ENCODE measurements around the gene TBC1D3D. TPM values are rescaled to one million over a fixed set of nuclear protein-coding genes. Genes with fewer than 3 reads are reported as not detected.
"Not testable (repeated sequence)": the region's sequence is repeated elsewhere in the genome, so short reads cannot be mapped to it uniquely, and the experiment has no call there.

TBC1D3D gene
- total RNA-seq (2022) (1.1 and 1.2 TPM in 2 replicates), Bru-seq, nascent RNA (not detected), BruChase-seq, experiment 1, labeled RNA remaining after a 6-hour chase (percentile 3 among the genes with signal in this experiment), BruChase-seq, experiment 2, labeled RNA remaining after a 2-hour chase (not detected)
- long read RNA-seq, result 0 reads

DNA sequence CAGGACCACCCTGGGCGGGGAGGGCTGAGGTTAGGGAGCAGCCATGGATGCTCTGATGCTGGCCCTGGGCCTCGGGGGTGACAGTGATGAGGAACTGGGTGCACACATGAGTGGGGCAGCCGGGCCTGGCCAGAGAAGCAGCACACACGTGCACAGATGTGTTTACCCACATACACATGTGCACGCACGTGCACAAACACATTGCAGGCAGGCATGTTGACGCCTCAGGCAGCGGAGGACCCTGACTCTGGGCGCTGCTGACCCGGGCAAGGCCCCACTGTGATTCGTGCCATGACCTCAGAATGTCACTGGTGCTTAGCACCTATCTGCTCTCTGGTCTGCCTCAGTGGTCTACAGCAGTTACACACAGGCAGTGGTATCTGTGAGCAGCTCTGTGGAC is at the start of gene TBC1D3D:
Gene TBC1D3D, plus strand, starts transcription at position 301 of the 400 bp plus-strand sequence. CDS start 1,585 bp downstream, outside the sequence.
- H3K9me3 Mint-ChIP-seq (ENCODE audit: unreplicated experiment); POLR2A ChIA-PET; BruUV-seq (replicated peaks); H3K27me3 Mint-ChIP-seq (ENCODE audit: insufficient read depth, unreplicated experiment); H3K4me1 Mint-ChIP-seq (ENCODE audit: insufficient read depth, unreplicated experiment); H3K4me3 Mint-ChIP-seq (ENCODE audit: unreplicated experiment); H3K36me3 Mint-ChIP-seq (ENCODE audit: insufficient read depth, unreplicated experiment); CTCF ChIA-PET; H3K27ac Mint-ChIP-seq (ENCODE audit: low read depth, unreplicated experiment); DNase-seq (ENCODE audit: unreplicated experiment); intact Hi-C loops (cut with micrococcal nuclease): not testable (repeated sequence)

DNA sequence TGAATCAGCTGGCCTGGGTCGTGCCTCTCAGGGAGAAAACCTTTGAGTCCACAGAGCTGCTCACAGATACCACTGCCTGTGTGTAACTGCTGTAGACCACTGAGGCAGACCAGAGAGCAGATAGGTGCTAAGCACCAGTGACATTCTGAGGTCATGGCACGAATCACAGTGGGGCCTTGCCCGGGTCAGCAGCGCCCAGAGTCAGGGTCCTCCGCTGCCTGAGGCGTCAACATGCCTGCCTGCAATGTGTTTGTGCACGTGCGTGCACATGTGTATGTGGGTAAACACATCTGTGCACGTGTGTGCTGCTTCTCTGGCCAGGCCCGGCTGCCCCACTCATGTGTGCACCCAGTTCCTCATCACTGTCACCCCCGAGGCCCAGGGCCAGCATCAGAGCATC is 14.8 kb upstream of the TBC1D3D start, which contains the start of gene TBC1D3L:
Gene TBC1D3L, minus strand, starts transcription at position 101 of the 400 bp plus-strand sequence. CDS start 1,540 bp downstream, outside the sequence.
- H3K4me3 Mint-ChIP-seq (ENCODE audit: unreplicated experiment); intact Hi-C loops (cut with micrococcal nuclease); CTCF ChIA-PET; H3K9me3 Mint-ChIP-seq (ENCODE audit: unreplicated experiment); BruUV-seq (replicated peaks); POLR2A ChIA-PET; H3K4me1 Mint-ChIP-seq (ENCODE audit: insufficient read depth, unreplicated experiment); H3K27me3 Mint-ChIP-seq (ENCODE audit: insufficient read depth, unreplicated experiment); H3K36me3 Mint-ChIP-seq (ENCODE audit: insufficient read depth, unreplicated experiment); DNase-seq (ENCODE audit: unreplicated experiment); H3K27ac Mint-ChIP-seq (ENCODE audit: low read depth, unreplicated experiment): not testable (repeated sequence)

Other genes starting within 250 kb of the TBC1D3D start
- not detected in 2 replicates for gene TBC1D3K, start 79.6 kb upstream of the TBC1D3D start, total RNA-seq (2022)
- gene TBC1D3L, start 14.9 kb upstream of the TBC1D3D start, total RNA-seq (2022), result 11.3 and 13.9 TPM in 2 replicates
- 3.4 TPM in 1 of 2 replicates, not detected in the other for gene TBC1D3C, start 64.7 kb downstream of the TBC1D3D start, total RNA-seq (2022)
- 3.8 TPM in 2 replicates for gene TBC1D3E, start 124.0 kb downstream of the TBC1D3D start, total RNA-seq (2022)
- gene TBC1D3, start 188.6 kb downstream of the TBC1D3D start, total RNA-seq (2022), result 3.6 TPM in 1 of 2 replicates, not detected in the other

All from MCF 10A (cell line).